Tibial nerve (tissue), 4 donors: ENCODE measurements around the gene CLDN6. TPM values are rescaled to one million over a fixed set of nuclear protein-coding genes. Genes with fewer than 3 reads are reported as not detected.

ENCODE experiments used
- DNase-seq, 2 donors: peaks; one replicate each; pipeline ENCODE4 v3.0.0-alpha.2; 2019; ENCODE audit warnings: low spot score in 2 of 2
- H3K27ac ChIP-seq, 4 donors: fragments of 200-600 bp; sonication (generic) in 3 of 4; one replicate each; pipeline ENCODE4 v1.5.1; 2017 to 2019; ENCODE audit warnings: mild to moderate bottlenecking in 1 of 4
- H3K27me3 ChIP-seq, 2 donors: fragments of 200-600 bp; sonication (generic) in 1 of 2; one replicate each; pipeline versions ENCODE4 v1.5.1 to v1.6.0; 2017 to 2019
- H3K36me3 ChIP-seq, 3 donors: fragments of 200-600 bp; sonication (generic); one replicate each; pipeline ENCODE4 v1.5.1; 2018 to 2019
- H3K4me1 ChIP-seq, 4 donors: fragments of 200-600 bp; sonication (generic) in 3 of 4; one replicate each; pipeline ENCODE4 v1.5.1; 2017 to 2019
- H3K4me3 ChIP-seq, 4 donors: fragments of 200-600 bp; sonication (generic) in 3 of 4; one replicate each; pipeline ENCODE4 v1.5.1; 2017 to 2019; ENCODE audit warnings: mild to moderate bottlenecking in 1 of 4, moderate library complexity in 1 of 4
- H3K9me3 ChIP-seq, 4 donors: fragments of 200-600 bp; sonication (generic) in 3 of 4; one replicate each; pipeline ENCODE4 v1.5.1; 2017 to 2019
- EP300 ChIP-seq, 2 donors: sonication (generic); formaldehyde crosslinking; IDR thresholded peaks; one replicate each; pipeline ENCODE4 v1.6.1; 2017; ENCODE audit warnings: antibody characterized with exemption in 2 of 2, mild to moderate bottlenecking in 1 of 2
- POLR2A ChIP-seq, 2 donors: fragments of 450-650 bp; IDR thresholded peaks; one replicate each; pipeline ENCODE4 v1.6.1; 2017; ENCODE audit warnings: antibody characterized with exemption in 2 of 2, mild to moderate bottlenecking in 2 of 2, moderate library complexity in 2 of 2
- WGBS, 2 donors: methylation state at CpG; one replicate each; pipeline ENCODE4 v1.1.5; 2018; 5-methylcytosine and 5-hydroxymethylcytosine counted together
- total RNA-seq, 4 donors: library from RNA; depleted of rRNA; stranded (reverse); fragments of >200 nt; gene quantifications; one replicate each; pipeline ENCODE4 v1.1.0, GENCODE V29; 2016
- TF ChIP-seq, protein P1 (sequence below), 5 experiments: fragments of 200-600 bp in 3 of 5; fragments of 450-650 bp in 2 of 5; sonication (generic) in 3 of 5; IDR thresholded peaks; one replicate each; pipeline ENCODE4 v1.5.1; 2016 to 2019; ENCODE audit warnings: antibody characterized with exemption in 5 of 5, mild to moderate bottlenecking in 3 of 5, moderate library complexity in 2 of 5

CLDN6 gene
- total RNA-seq, 4 donors from 2014 or later: not detected

DNA sequence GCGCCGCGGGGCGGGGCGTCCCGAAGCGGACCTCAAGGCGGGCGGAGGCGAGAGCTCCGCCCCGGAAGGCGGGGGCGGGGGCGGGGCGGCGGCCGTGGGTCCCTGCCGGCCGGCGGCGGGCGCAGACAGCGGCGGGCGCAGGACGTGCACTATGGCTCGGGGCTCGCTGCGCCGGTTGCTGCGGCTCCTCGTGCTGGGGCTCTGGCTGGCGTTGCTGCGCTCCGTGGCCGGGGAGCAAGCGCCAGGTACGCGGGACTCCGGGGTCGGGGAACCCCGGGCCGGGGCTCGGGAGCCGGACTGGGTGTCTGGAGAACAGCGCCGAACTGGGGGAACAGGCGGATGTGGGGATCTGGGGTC lies 2.2 kb upstream of the CLDN6 start, which contains the start of gene TNFRSF12A:
Gene TNFRSF12A (plus strand): TSS at position 122 of the 357 bp plus-strand sequence. CDS start 30 bp downstream, at position 152.
- TF ChIP-seq, protein P1, sequence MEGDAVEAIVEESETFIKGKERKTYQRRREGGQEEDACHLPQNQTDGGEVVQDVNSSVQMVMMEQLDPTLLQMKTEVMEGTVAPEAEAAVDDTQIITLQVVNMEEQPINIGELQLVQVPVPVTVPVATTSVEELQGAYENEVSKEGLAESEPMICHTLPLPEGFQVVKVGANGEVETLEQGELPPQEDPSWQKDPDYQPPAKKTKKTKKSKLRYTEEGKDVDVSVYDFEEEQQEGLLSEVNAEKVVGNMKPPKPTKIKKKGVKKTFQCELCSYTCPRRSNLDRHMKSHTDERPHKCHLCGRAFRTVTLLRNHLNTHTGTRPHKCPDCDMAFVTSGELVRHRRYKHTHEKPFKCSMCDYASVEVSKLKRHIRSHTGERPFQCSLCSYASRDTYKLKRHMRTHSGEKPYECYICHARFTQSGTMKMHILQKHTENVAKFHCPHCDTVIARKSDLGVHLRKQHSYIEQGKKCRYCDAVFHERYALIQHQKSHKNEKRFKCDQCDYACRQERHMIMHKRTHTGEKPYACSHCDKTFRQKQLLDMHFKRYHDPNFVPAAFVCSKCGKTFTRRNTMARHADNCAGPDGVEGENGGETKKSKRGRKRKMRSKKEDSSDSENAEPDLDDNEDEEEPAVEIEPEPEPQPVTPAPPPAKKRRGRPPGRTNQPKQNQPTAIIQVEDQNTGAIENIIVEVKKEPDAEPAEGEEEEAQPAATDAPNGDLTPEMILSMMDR (IDR thresholded peaks at IDR 0.05): peak in 2 of 5 experiments; percentile 44 to 45
- TF ChIP-seq POLR2A (IDR thresholded peaks at IDR 0.05) (peak; percentile 75 to 82), EP300 (IDR thresholded peaks at IDR 0.05) (no peak)
- H3K4me3 ChIP-seq: peak within 1 kb of the TSS; percentile 42 to 65 (median 63)
- no peaks in the 10 kb centered on the region for H3K36me3 ChIP-seq
- peaks cover 0 to 64% (median 31%) of the 10 kb centered on the region in 4 donors for H3K4me1 ChIP-seq
- H3K27ac ChIP-seq: peak within 1 kb of the TSS; percentile 78 to 99 (median 95)
- peak; percentile 42 to 47 for DNase-seq
- H3K9me3 ChIP-seq: no peaks in the 10 kb centered on the region
- H3K27me3 ChIP-seq: peaks cover 0 to 23% of the 10 kb centered on the region in 2 donors
- 1 to 3% methylated on average over 6 to 19 of the region's 49 CpGs for WGBS, 2 donors

DNA sequence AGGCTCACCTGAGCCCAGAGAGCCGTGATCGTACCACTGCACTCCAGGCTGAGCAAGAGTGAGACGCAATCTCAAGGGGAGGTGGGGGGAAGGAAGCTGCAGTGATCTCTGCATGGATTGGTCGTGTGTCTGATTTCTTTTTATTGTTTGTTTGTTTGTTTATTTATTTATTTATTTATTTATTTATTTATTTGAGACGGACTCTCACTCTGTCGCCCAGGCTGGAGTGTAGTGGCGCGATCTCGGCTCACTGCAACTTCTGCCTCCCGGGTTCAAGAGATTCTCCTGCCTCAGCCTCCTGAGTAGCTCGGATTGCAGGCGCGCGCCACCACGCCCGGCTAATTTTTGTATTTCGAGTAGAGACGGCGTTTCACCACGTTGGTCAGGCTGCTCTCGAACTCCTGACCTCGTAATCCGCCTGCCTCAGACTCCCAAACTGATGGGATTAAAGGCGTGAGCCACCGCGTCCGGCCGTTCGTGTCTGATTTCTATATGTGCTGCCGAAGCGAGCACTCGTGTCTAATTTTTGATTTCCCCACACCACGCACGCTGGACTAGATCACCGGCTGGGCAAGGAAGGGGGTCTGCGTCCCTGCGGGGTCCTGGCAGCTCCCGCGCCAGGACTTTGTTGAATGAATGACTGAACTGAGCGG lies 1.7 kb upstream of the CLDN6 start:
- Histone ChIP-seq H3K4me1 (peaks cover 0 to 59% (median 31%) of the 10 kb centered on the region in 4 donors), H3K36me3 (no peaks in the 10 kb centered on the region), H3K4me3 (peak overlapping the region; percentile 42 to 65 (median 63)), H3K27me3 (peaks cover 0 to 23% of the 10 kb centered on the region in 2 donors), H3K9me3 (no peaks in the 10 kb centered on the region), H3K27ac (peak overlapping the region in 1 of 4 donors; percentile 97)
- 41 to 45% methylated on average over 29 to 35 of the region's 40 CpGs for WGBS, 2 donors
- TF ChIP-seq POLR2A (IDR thresholded peaks at IDR 0.05): no peak
- TF ChIP-seq, protein P1 (IDR thresholded peaks at IDR 0.05): no peak
- no peak for TF ChIP-seq EP300 (IDR thresholded peaks at IDR 0.05)
- DNase-seq: no peak

DNA sequence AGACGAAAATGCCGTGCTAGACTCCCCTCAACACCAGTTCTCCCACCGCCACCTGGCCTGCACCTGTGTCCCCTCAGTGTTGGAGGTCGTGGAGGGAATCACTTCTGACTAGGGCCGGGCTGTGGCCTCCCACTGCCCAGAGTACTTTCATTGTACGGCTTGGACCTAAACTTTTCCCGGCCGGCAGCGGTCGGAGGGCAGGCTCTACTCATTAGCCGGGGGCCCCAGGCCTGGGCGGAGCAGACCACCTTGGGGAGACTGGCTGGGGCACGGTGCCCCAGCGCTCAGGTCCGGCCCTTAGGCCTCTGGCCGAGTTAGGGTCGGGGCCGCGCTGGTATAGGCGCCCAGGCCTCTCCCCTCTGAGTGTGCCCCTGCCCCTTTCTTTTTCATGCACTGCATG lies 639 bp downstream of the CLDN6 start:
- Histone ChIP-seq H3K27me3 (peaks cover 0 to 44% of the 10 kb centered on the region in 2 donors), H3K4me3 (no peak overlapping the region), H3K27ac (no peak overlapping the region), H3K9me3 (no peaks in the 10 kb centered on the region), H3K4me1 (peaks cover 0 to 40% (median 18%) of the 10 kb centered on the region in 4 donors), H3K36me3 (no peaks in the 10 kb centered on the region)
- 43 to 58% methylated on average over 12 to 18 of the region's 20 CpGs for WGBS, 2 donors
- no peak for DNase-seq
- TF ChIP-seq EP300 (IDR thresholded peaks at IDR 0.05): no peak
- TF ChIP-seq, protein P1 (IDR thresholded peaks at IDR 0.05): no peak
- no peak for TF ChIP-seq POLR2A (IDR thresholded peaks at IDR 0.05)

DNA sequence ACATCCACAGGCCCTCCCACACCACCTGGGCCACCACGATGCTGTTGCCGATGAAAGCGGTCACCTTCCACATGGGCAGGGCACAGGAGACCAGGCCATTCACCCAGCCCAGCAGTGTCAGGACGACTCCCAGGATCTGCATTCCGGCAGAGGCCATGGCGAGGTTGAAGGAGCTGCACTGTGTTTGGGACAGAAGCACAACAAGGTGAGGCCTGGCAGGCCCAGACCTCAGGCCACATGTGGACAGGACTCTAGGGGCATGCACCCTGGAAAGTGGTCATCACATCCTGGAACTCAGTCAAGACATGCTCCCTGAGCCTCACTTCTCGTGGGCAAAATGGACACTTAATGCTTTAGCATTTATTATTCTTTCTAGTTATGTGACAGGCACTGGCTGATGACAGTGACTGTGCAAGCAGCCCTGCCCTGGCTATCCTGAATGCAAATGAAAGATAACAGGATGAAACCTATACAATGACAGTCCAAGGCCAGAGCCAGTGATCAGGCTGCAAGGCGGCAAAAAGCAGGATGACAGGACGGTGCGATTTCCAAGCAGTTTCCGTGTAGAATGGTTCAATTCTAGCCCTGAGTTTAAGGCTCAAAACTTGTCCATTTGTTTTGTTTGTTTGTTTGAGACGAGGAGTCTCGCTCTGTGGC lies 2.0 kb downstream of the CLDN6 start:
- no peak overlapping the region for H3K27ac ChIP-seq
- H3K27me3 ChIP-seq: peaks cover 0 to 58% of the 10 kb centered on the region in 2 donors
- TF ChIP-seq, protein P1 (IDR thresholded peaks at IDR 0.05): no peak
- TF ChIP-seq EP300 (IDR thresholded peaks at IDR 0.05): no peak
- TF ChIP-seq POLR2A (IDR thresholded peaks at IDR 0.05): no peak
- no peaks in the 10 kb centered on the region for H3K36me3 ChIP-seq
- 75 to 83% methylated on average over 11 to 13 of the region's 13 CpGs for WGBS, 2 donors
- no peaks in the 10 kb centered on the region for H3K9me3 ChIP-seq
- H3K4me3 ChIP-seq: no peak overlapping the region
- H3K4me1 ChIP-seq: peaks cover 0 to 26% (median 7%) of the 10 kb centered on the region in 4 donors
- DNase-seq: no peak

DNA sequence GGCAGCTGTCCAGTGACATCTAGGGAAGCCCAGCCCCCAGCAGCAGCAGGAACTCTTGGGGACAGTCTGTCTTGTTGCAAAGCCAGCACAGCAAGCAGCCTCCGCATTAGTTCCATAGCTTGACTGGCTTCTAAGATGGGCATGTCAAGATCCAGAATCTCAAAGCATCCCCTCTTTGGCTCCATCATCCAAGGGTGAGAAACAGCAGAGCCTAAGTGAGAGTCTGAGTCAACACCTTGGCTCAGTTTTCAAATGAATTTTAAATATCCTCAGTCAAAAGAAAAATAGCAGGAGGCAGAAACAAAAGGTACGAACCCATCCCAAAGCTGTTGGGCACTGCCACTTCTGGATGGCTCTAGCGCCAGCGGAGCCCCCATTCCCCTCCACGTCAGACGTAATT lies 3.0 kb downstream of the CLDN6 start:
- H3K4me3 ChIP-seq: no peak overlapping the region

More for the DNA sequence above, 3.0 kb downstream of the CLDN6 start:
- Histone ChIP-seq H3K4me1 (peaks cover 0 to 17% (median 5%) of the 10 kb centered on the region in 4 donors), H3K27me3 (peaks cover 0 to 67% of the 10 kb centered on the region in 2 donors), H3K36me3 (no peaks in the 10 kb centered on the region), H3K27ac (no peak overlapping the region), H3K9me3 (no peaks in the 10 kb centered on the region)
- WGBS, 2 donors: 78 to 88% methylated on average over 6 of the region's 6 CpGs
- TF ChIP-seq EP300 (IDR thresholded peaks at IDR 0.05) (no peak), POLR2A (IDR thresholded peaks at IDR 0.05) (no peak)
- TF ChIP-seq, protein P1 (IDR thresholded peaks at IDR 0.05): no peak
- DNase-seq: no peak
